T-cell (primary cell): ENCODE measurements around the gene NOS1. TPM values are rescaled to one million over a fixed set of nuclear protein-coding genes. Genes with fewer than 3 reads are reported as not detected.

ENCODE experiments used
- ATAC-seq, 4 experiments: fragments of 200-7000 bp in 3 of 4; fragments of 150-1000 bp in 1 of 4; cut with Tn5 transposase; replicated peaks in 1 of 4; 1 replicate in 3 of 4; 2 replicates in 1 of 4; pipeline ENCODE4 v1.10.0; 2021; ENCODE audit warnings: moderate library complexity in 3 of 4, mild to moderate bottlenecking in 2 of 4, moderate number of reproducible peaks in 1 of 4
- CTCF ChIA-PET, 2 donors: fragments of 300-600 bp; sonication (Branson Sonifier 250); formaldehyde crosslinking; loops; one replicate each; lab custom pipeline; 2022; ENCODE audit warnings: antibody characterized with exemption in 2 of 2; lab: Charles Lee
- POLR2A ChIA-PET, 2 donors: fragments of 300-600 bp; sonication (Branson Sonifier 250); formaldehyde crosslinking; loops; one replicate each; lab custom pipeline; 2022; ENCODE audit warnings: antibody characterized with exemption in 2 of 2; lab: Charles Lee
- DNase-seq, 35 experiments: peaks; one replicate each; pipeline versions ENCODE4 v3.0.0 to v3.0.0-alpha.2; 2013 to 2023
- H3K27ac ChIP-seq: one replicate; pipeline ENCODE4 v1.5.1; 2013; ENCODE audit warnings: low read length
- H3K27me3 ChIP-seq, 2 experiments: replicated peaks in 1 of 2; 1 replicate in 1 of 2; 2 replicates in 1 of 2; pipeline versions ENCODE4 v1.6.1 to v1.7.0; 2013; ENCODE audit warnings: low read length in 1 of 2, mixed read lengths in 1 of 2; ENCODE audit not compliant: control insufficient read depth in 2 of 2, insufficient read depth in 2 of 2; ENCODE audit errors: extremely low read depth in 1 of 2
- H3K36me3 ChIP-seq, 2 donors: 1 replicate in 1 of 2; 2 replicates in 1 of 2; pipeline versions ENCODE4 v1.6.1 to v1.7.0; 2013; ENCODE audit warnings: low read length in 1 of 2; ENCODE audit not compliant: control insufficient read depth in 2 of 2, insufficient read depth in 1 of 2; ENCODE audit errors: extremely low read depth in 1 of 2
- H3K4me1 ChIP-seq, 2 experiments: 1 replicate in 1 of 2; 2 replicates in 1 of 2; pipeline versions ENCODE4 v1.6.1 to v1.7.0; 2013; ENCODE audit warnings: low read length in 2 of 2, mixed read lengths in 1 of 2; ENCODE audit not compliant: insufficient read depth in 2 of 2, control insufficient read depth in 1 of 2; ENCODE audit errors: extremely low read depth in 1 of 2
- H3K4me3 ChIP-seq, 2 donors: 1 replicate in 1 of 2; 2 replicates in 1 of 2; pipeline versions ENCODE4 v1.5.1 to v1.7.0; 2013; ENCODE audit warnings: mild to moderate bottlenecking in 2 of 2, low read length in 1 of 2, moderate library complexity in 1 of 2; ENCODE audit not compliant: control insufficient read depth in 1 of 2; ENCODE audit errors: extremely low read depth in 1 of 2
- H3K9me3 ChIP-seq: 2 replicates; pipeline ENCODE4 v1.7.0; 2013
- H3K27ac Mint-ChIP-seq, 2 donors: one replicate each; pipeline ENCODE4 v1.8.0; 2020 to 2021; ENCODE audit warnings: mild to moderate bottlenecking in 2 of 2, mixed read lengths in 2 of 2
- H3K27me3 Mint-ChIP-seq, 2 donors: one replicate each; pipeline ENCODE4 v1.8.0; 2021 to 2022; ENCODE audit warnings: mixed read lengths in 2 of 2
- H3K36me3 Mint-ChIP-seq: one replicate; pipeline ENCODE4 v1.8.0; 2021; ENCODE audit warnings: mixed read lengths
- H3K4me1 Mint-ChIP-seq, 3 donors: one replicate each; pipeline ENCODE4 v1.8.0; 2020 to 2022; ENCODE audit warnings: mixed read lengths in 3 of 3, mild to moderate bottlenecking in 1 of 3
- H3K4me3 Mint-ChIP-seq, 3 donors: one replicate each; pipeline ENCODE4 v1.8.0; 2020 to 2022; ENCODE audit warnings: mild to moderate bottlenecking in 3 of 3, mixed read lengths in 3 of 3, moderate library complexity in 3 of 3
- H3K9me3 Mint-ChIP-seq, 3 donors: one replicate each; pipeline ENCODE4 v1.8.0; 2020 to 2022; ENCODE audit warnings: mixed read lengths in 3 of 3
- WGBS: methylation state at CpG from one replicate; pipeline ENCODE4 v1.1.5; 2013; ENCODE audit warnings: missing lambda C conversion rate; ENCODE audit not compliant: insufficient coverage; 5-methylcytosine and 5-hydroxymethylcytosine counted together
- total RNA-seq, 35 experiments: library from RNA in 6 of 35; stranded (reverse) in 6 of 35; fragments of 120-200 nt in 1 of 35; gene quantifications; one replicate each; pipeline versions ENCODE4 v1.2.1 to v1.2.4 and lab custom pipeline; 2013 to 2026

The NOS1 gene
- total RNA-seq, 5 donors from 2014 or later (not counting 1 experiment from before 2014, with no cell fraction given) = 0.03 TPM; not detected in 4

DNA sequence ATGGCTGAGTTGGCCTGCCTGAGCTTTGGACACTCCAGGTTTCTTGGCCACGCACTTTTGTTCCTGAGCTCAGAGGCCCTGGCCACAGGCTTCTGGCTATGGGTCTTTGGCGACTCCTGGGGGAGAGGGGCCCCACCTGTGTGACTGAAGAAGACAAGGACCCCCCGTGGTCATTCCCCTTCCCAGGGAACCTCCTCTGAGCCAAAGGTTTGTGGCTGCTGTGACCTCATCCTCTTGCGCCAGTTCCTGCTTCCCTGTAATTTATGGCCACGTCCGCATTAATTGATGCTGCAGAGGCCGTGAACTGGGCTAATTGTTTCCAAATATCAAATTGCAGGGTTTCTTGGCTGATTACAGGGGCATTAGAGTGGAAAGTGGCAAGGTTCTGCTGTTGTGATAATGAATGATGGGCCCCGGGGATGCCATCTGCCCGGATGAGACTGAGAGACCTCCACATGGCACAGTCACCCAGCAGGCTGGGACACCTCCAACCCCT, 27.6 kb upstream of the NOS1 start:
- H3K27me3 ChIP-seq = peaks cover 0 to 14% of the 10 kb centered on the region in 2 experiments
- DNase-seq (no peak), ATAC-seq (no peak)
- H3K4me3 ChIP-seq = no peak overlapping the region
- Mint-ChIP-seq H3K27me3 (peaks cover 7 to 13% of the 10 kb centered on the region in 2 donors), H3K4me1 (no peaks in the 10 kb centered on the region), H3K9me3 (peaks cover 0 to 6% (median 0%) of the 10 kb centered on the region in 3 donors), H3K27ac (no peak overlapping the region), H3K4me3 (no peak overlapping the region), H3K36me3 (no peaks in the 10 kb centered on the region)
- H3K36me3 ChIP-seq = no peaks in the 10 kb centered on the region
- CTCF ChIA-PET = no interaction called here
- no peaks in the 10 kb centered on the region for H3K9me3 ChIP-seq
- WGBS = 56% methylated on average over 6 of the region's 9 CpGs
- no peak overlapping the region for H3K27ac ChIP-seq
- POLR2A ChIA-PET = no interaction called here
- no peaks in the 10 kb centered on the region for H3K4me1 ChIP-seq

DNA sequence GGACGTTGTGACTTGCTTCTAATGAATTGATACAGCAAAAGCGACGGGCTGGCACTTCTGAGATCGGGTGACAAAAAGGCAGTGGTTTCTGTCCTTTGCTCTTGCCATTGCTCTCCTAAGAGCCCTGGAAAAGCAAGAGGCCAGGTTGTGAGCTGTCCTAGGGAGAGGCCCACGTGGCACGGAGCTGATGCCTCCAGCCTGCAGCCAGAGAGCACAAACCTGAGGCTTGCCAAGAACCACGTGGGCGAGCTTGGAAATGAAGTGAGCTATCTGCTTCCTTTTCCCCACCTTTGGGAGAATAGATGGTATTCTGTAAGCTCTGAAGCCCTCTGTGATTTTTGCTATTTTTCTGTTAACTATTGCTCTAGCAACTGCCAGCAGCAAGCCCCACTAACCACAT, 26.4 kb upstream of the NOS1 start:
- Histone ChIP-seq H3K4me1 (no peaks in the 10 kb centered on the region), H3K27ac (no peak overlapping the region), H3K4me3 (no peak overlapping the region), H3K9me3 (no peaks in the 10 kb centered on the region), H3K36me3 (no peaks in the 10 kb centered on the region), H3K27me3 (peaks cover 0 to 14% of the 10 kb centered on the region in 2 experiments)
- ChIA-PET POLR2A (no interaction called here), CTCF (no interaction called here)
- no peak overlapping the region for H3K27ac Mint-ChIP-seq
- WGBS = 48% methylated on average over 5 of the region's 8 CpGs
- no peaks in the 10 kb centered on the region for H3K4me1 Mint-ChIP-seq
- DNase-seq = no peak
- peaks cover 0 to 4% (median 0%) of the 10 kb centered on the region in 3 donors for H3K9me3 Mint-ChIP-seq
- ATAC-seq = no peak
- no peaks in the 10 kb centered on the region for H3K36me3 Mint-ChIP-seq
- no peak overlapping the region for H3K4me3 Mint-ChIP-seq
- H3K27me3 Mint-ChIP-seq = peaks cover 7 to 15% of the 10 kb centered on the region in 2 donors

DNA sequence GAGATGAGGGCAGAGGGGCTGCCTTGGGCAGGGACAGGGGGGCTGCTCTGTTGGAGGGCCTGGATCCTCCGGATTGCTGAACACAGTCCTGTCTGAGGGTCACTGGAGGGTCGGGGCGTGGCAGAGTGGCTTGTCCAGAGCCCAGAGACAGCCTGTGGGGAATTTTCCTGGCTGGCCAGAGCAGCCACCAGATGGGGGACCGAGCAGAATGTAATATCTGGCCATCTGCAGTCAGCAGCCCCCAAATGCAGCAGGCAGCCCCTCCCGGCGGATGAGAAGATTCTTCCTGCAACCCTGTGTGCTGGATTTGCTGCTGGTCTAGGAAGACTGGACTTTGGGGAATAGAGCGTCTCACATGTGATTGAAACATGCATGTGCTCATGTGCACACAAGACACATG, 23.3 kb upstream of the NOS1 start:
- Histone ChIP-seq H3K36me3 (no peaks in the 10 kb centered on the region), H3K4me1 (no peaks in the 10 kb centered on the region), H3K4me3 (no peak overlapping the region), H3K27ac (no peak overlapping the region), H3K9me3 (no peaks in the 10 kb centered on the region), H3K27me3 (peaks cover 0 to 14% of the 10 kb centered on the region in 2 experiments)
- no peaks in the 10 kb centered on the region for H3K4me1 Mint-ChIP-seq
- peaks cover 0 to 3% (median 0%) of the 10 kb centered on the region in 3 donors for H3K9me3 Mint-ChIP-seq
- no peaks in the 10 kb centered on the region for H3K36me3 Mint-ChIP-seq
- ATAC-seq = no peak
- no peak overlapping the region for H3K27ac Mint-ChIP-seq
- H3K27me3 Mint-ChIP-seq = peaks cover 2 to 12% of the 10 kb centered on the region in 2 donors
- CTCF ChIA-PET = no interaction called here
- WGBS = 66% methylated on average over 7 of the region's 7 CpGs
- DNase-seq = no peak
- POLR2A ChIA-PET = no interaction called here
- H3K4me3 Mint-ChIP-seq = no peak overlapping the region

DNA sequence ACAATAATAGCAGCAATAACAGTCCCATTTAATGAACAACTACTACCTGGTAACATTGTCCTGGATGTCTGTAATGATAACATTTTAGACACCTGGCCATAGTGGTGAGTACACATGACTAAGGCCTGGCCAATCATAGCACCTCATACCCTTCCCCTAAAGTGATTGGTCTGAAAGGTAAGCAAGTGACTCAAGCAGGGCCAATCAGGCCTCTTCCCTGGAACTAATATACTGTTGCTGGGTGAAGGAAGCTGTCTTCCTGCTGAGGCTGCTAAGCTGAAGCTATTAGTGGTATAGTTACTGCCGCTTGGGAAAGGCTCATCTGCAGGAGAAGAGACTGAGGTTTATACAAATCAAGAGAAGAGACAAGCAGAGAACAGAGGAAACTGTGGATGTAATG, 18.7 kb upstream of the NOS1 start:
- CTCF ChIA-PET = no interaction called here
- H3K4me1 ChIP-seq = no peaks in the 10 kb centered on the region
- H3K27ac Mint-ChIP-seq = no peak overlapping the region

DNA sequence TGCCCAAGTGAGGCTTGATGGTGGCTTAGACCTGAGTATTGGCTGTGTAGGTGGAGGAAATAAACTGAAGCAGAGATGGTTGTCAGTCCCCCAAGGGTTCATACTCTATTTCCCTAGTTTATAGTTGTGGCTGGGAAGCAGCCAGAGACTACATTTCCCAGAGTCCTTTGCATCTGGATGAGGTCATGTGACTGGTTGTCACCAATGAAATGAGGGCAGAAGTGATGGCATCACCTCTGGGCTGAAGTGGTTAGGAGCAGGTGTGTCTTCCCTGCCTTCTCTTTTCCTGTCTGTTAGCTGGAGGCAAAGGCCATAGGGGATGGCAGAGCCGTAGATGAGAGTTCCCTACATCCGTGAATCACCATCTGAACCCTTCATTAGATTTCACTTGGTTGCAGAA, 16.3 kb upstream of the NOS1 start:
- no CpG with 5 or more reads among the region's 2 CpGs for WGBS
- POLR2A ChIA-PET = no interaction called here
- Histone ChIP-seq H3K9me3 (no peaks in the 10 kb centered on the region), H3K36me3 (no peaks in the 10 kb centered on the region), H3K27ac (no peak overlapping the region), H3K4me3 (no peak overlapping the region), H3K4me1 (no peaks in the 10 kb centered on the region), H3K27me3 (no peaks in the 10 kb centered on the region)
- peaks cover 10 to 20% (median 11%) of the 10 kb centered on the region in 3 donors for H3K9me3 Mint-ChIP-seq
- no peaks in the 10 kb centered on the region for H3K36me3 Mint-ChIP-seq
- H3K27ac Mint-ChIP-seq = no peak overlapping the region
- CTCF ChIA-PET = no interaction called here
- ATAC-seq (no peak), DNase-seq (no peak)
- no peaks in the 10 kb centered on the region for H3K4me1 Mint-ChIP-seq
- no peak overlapping the region for H3K4me3 Mint-ChIP-seq
- H3K27me3 Mint-ChIP-seq = peaks cover 3% of the 10 kb centered on the region in 2 donors

More for the DNA sequence above, 18.7 kb upstream of the NOS1 start:
- H3K36me3 Mint-ChIP-seq = no peaks in the 10 kb centered on the region
- H3K9me3 ChIP-seq = no peaks in the 10 kb centered on the region
- H3K4me1 Mint-ChIP-seq = no peaks in the 10 kb centered on the region
- H3K4me3 Mint-ChIP-seq = no peak overlapping the region
- no peak overlapping the region for H3K27ac ChIP-seq
- DNase-seq (no peak), ATAC-seq (no peak)
- H3K9me3 Mint-ChIP-seq = peaks cover 8 to 20% (median 11%) of the 10 kb centered on the region in 3 donors
- 100% methylated on average over 1 of the region's 1 CpG for WGBS
- H3K27me3 Mint-ChIP-seq = peaks cover 0 to 8% of the 10 kb centered on the region in 2 donors
- H3K27me3 ChIP-seq = peaks cover 0 to 4% of the 10 kb centered on the region in 2 experiments
- no peaks in the 10 kb centered on the region for H3K36me3 ChIP-seq
- no peak overlapping the region for H3K4me3 ChIP-seq
- POLR2A ChIA-PET = no interaction called here

DNA sequence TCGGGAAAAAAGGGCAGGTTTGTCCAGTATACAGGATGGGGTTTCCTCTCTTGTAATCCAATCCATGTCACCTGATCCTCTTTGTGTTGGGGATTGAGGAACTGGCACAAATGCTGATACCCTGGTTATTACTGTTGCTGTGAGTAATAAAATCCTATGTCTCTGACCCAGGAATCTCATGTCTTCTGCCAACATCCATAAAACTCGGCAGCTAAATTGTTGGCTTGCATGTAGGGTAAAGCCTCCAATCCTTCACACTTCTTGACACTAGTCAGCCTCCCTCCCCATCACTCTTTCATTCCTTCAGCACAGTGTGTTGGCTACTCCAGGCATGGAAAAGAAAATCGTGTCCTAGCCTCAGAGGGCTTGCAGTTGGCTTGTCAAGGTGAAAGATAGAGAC, 9.2 kb upstream of the NOS1 start:
- ChIA-PET POLR2A (no interaction called here), CTCF (no interaction called here)
- WGBS = 40% methylated on average over 2 of the region's 3 CpGs

More for the DNA sequence above, 9.2 kb upstream of the NOS1 start:
- peaks cover 0 to 4% (median 0%) of the 10 kb centered on the region in 3 donors for H3K9me3 Mint-ChIP-seq
- H3K27me3 Mint-ChIP-seq = peaks cover 11 to 14% of the 10 kb centered on the region in 2 donors
- no peak for DNase-seq
- H3K4me3 Mint-ChIP-seq = no peak overlapping the region
- no peaks in the 10 kb centered on the region for H3K4me1 ChIP-seq
- H3K27ac Mint-ChIP-seq = no peak overlapping the region
- ATAC-seq = no peak
- peaks cover 0 to 12% of the 10 kb centered on the region in 2 experiments for H3K27me3 ChIP-seq
- no peaks in the 10 kb centered on the region for H3K4me1 Mint-ChIP-seq
- H3K9me3 ChIP-seq = no peaks in the 10 kb centered on the region
- no peaks in the 10 kb centered on the region for H3K36me3 Mint-ChIP-seq
- no peak overlapping the region for H3K27ac ChIP-seq
- no peak overlapping the region for H3K4me3 ChIP-seq
- H3K36me3 ChIP-seq = no peaks in the 10 kb centered on the region
